Daoy (cell line): ENCODE data around the gene OGFOD1. TPM values are rescaled to one million over a fixed set of nuclear protein-coding genes. Genes with fewer than 3 reads are reported as not detected.

Source experiments
- DNase-seq: peaks from one replicate; pipeline ENCODE4 v3.0.0-alpha.2; 2015; ENCODE audit warnings: low read depth
- total RNA-seq: library from RNA; depleted of rRNA; stranded (reverse); fragments of >200 nt; shearing (Covaris generic); gene quantifications from 2 replicates; pipeline ENCODE4 v1.2.3, GENCODE V29; 2014; rRNA removed

OGFOD1 gene
- 61.5 and 152 TPM in 2 replicates for total RNA-seq

DNA sequence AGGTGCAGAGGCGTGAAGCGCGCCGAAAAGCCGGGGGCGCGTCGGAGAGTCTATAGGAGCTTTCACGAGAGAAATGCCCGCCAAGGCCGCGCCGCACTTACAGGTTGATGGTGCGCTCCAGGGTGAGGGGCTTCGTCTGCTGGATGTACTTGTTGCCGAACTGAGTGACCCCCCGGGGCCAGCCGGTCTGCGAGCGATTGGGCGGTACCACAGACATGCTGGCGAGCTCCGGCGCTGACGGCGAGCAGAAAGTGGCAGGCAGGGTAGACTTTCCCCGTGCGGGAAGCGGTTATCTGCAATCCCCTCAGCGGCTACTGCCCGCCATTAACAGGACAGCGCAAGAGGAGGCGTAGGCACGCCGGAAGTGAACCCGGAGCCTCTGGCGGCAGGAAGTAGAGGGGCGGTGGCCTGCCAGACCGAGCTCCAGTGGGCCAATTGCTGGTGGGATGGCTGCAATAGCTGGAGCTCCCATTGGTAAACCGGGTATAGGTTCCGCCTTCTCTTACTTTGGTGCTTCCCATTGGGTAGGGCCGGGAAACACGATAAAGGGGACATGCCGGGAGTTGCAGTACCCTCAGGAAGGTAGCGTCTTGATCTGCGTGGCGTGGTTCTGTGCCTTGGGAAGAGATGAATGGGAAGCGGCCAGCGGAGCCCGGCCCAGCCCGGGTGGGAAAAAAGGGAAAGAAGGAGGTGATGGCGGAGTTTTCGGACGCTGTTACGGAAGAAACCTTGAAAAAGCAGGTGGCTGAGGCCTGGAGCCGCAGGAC is at the start of gene OGFOD1, which contains the start of gene NUDT21:
Gene OGFOD1, plus strand, starts transcription at position 569 of the 767 bp plus-strand sequence. Its CDS starts 59 bp downstream, at position 628.
Gene NUDT21, minus strand, starts transcription at position 347 of the 767 bp plus-strand sequence. Its CDS starts 130 bp downstream, at position 217.
- DNase-seq, result peak; percentile 96

DNA sequence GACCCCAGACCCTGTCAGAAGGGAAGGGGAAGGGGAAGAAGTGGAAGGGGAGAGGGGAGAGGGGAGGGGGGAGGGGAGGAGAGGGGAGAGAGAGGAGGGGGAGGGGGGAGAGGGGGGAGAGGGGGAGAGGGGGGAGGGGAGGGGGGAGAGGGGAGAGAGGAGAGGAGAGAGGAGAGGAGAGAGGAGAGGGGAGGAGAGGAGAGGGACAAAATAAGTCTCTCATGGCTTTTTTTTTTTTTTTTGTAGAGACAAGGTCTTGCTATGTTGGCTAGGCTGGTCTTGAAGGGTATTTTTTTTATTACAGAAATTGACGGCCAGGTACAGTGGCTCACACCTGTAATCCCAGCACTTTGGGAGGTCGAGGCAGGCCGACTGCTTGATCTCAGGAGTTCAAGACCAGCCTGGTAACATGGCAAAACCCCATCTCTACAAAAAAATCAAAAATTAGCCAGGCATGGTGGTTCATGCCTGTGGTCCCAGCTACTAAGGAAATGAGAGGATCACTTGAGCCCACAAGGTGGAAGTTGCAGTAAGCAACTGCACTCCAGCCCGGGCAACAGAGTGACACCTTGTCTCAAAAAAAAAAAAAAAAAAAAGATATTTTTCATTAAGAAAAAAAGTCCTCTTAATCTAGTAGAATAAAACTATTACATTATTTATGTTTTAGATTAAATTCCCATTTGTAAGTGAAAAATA is 45.2 kb upstream of the OGFOD1 start:
- DNase-seq, result no peak

DNA sequence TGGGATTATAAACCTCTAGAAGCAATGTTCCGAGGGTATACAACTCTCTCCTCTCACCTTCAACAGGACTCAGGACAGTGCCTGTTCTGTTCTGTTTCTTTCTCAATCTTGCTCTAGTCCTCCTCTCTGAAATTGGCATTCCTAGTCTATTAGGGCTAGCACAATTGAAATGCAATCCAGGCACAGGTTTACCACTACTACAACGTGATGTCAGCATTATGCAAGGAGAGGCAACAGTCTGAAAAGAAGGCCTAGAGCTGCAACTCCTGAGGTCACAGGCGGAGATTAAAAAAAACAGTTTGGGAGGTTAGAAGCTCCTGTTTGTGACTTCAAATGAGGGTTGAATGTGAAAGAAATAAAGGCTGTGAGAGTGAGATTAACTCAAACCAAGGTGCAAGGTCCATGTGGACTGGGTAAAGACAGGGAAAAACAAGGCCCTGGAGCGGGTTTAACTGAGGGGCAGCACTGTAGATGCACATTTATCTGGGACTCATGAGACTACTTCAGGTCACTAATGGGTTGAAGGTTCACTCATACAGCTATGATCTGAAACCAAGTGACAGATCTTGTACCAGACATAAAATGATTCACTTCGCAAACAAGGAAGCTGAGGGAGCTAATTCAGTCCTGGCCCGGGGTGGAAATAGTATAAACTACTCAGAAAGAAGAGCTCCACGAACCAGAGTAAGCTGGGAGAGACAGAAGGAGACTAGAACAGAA is 42.8 kb upstream of the OGFOD1 start:
- DNase-seq, result no peak

DNA sequence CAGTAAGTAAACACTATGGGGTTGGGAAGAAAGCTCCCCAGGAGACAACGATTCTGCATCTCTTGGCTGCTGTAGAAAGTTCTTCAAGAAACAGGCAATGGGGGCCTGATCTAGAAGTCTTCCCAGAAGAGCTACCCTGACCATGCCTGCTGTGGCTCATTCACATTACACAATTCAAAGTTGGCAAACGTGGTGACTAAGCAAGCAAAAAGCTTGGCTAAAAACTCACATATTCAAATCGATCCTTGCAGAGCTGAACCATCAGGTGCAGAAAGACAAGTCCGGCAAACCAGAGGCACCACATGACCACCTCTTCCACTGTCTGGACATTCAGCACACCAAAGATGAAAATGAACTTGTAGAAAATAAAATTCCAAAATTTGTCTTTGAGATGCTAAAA is 42.2 kb upstream of the OGFOD1 start:
- no peak for DNase-seq

DNA sequence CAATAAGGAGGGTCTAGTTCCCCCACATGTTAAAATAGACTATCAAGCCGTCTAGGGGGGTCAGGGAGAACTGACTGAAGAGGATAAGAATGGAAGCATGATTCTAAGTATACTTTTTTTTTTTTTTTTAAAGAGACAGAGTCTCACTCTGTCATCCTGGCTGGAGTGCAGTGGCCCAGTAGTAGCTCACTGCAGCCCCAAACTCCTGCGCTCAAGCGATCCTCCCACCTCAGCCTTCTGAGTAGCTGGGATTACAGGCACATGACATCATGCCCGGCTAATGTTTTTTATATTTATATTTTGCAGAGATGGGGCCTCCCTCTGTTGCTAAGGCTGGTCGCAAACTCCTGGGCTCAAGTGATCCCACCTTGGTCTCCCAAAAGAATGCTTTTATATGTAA is 40.2 kb upstream of the OGFOD1 start:
- no peak for DNase-seq

DNA sequence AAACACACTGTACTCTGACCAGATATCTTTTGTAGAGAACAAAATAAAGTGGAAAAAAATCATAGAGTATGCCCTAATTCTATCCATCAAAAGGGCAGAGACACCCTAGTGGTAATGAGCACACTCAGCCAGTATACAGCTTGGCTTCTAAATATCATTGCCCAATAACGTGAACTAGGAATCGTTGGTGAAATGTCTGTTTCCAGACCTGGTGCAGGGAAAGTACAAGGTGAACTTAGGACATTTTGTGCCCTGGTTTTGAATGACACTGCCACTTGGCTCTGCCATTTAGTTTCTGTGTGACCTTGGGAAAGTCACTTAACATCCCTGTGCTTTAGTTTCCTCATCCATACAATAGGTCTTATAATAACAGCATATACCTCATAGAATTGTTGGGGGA is 39.7 kb upstream of the OGFOD1 start:
- no peak for DNase-seq

DNA sequence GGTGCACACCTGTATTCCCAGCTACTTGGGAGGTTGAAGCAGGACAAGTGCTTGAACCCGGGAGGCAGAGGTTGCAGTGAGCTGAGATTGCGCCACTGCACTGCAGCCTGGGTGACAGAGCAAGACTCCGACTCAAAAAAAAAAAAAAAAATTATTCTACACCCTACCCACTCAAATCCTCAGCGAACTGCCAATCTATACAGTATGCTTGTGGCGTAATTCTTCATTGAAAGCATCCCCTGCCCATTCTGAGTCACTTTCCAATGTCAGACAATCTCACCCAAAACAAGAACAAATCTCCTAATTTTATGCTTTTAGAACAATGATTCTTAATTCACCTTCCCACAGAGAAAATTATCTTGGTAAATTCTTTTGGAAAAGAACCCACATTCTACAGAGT is 38.0 kb upstream of the OGFOD1 start:
- no peak for DNase-seq

DNA sequence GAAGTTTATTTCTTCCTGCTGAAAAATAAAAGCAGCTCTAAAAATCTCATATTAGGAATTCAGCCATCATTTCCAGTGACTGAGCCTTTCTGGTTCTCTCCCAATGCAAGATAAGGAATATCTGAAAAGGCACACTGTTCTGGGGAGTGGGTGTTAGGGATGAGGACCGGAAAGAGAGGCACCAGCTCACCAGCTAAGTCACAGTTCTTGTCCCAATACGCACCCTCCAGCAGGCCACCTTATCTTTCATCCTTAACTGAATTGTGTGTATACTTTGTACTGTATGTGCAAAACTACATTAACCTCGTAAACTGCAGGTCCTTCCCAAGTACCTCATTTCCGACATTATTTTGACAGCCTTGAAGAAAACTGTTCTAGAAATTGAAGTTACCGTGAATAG is 37.0 kb upstream of the OGFOD1 start:
- DNase-seq, result no peak

DNA sequence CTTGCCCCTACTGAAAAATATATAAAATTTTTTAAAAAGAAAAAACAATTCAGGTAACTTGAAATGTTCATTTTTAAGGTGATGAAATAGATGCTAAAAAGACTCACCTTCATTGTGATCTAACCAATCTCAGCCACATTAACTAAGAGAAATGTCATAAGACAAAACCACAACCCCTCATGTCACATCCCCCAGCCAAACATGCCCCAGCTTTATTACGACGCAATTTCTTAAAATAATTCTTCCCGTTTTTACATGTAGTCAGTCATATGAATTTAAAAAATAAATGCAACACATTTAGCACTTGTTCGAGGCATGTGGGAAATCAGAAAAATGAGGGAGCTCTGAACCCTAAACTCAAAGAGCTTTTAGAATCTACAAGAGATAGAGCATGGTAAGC is 35.5 kb upstream of the OGFOD1 start:
- DNase-seq, result no peak

DNA sequence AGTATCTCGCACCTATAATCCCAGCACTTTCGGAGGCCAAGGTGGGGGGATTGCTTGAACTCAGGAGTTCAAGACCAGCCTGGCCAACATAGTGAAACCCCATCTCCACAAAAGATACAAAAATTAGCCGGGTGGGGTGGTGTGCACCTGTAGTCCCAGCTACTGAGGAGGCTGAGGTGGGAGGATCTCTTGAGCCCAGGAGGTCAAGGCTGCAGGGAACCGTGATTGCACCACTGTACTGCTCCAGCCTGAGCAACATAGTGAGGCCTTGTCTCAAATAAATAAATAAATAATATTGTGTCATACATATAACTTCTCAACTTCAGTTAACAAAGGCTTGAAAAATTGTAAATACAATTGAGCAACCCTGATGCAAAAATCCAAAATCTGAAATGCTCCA is 34.2 kb upstream of the OGFOD1 start:
- no peak for DNase-seq

DNA sequence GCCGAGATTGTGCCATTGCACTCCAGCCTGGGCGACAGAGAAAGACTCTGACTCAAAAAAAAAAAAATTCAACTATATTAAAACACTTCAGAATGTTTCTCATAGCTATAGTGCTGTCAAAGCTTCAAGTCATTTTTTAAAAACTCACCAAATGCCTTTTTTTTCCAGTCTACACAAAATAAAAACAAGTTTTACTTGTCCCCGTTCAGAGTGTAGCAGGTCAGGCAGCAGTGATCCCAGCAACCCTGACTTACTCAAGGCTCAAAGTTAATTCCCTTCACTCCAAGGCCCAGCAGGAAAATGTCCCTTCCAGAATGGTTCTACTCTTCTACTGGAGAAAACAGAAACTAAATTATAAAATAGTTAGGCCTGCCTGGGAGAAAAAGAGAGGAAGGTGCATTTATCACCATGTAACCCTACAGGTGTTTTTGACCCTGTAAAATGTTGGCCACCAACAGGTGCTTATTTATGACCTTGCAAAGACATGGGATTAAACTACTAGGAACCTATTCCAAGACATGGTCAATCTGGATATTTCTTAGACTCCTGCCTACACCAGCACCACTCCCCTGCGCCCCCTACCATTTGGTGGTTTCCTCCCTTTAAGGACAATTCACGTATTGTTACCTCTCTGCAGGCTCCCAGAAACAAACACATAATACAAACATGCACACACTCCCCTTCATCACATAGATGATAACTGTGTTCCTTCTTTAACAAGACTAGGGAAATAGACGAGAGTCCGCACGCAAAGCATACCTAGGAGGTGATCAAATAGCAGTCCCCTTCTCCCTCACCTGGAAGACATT is 31.4 kb upstream of the OGFOD1 start:
- no peak for DNase-seq

DNA sequence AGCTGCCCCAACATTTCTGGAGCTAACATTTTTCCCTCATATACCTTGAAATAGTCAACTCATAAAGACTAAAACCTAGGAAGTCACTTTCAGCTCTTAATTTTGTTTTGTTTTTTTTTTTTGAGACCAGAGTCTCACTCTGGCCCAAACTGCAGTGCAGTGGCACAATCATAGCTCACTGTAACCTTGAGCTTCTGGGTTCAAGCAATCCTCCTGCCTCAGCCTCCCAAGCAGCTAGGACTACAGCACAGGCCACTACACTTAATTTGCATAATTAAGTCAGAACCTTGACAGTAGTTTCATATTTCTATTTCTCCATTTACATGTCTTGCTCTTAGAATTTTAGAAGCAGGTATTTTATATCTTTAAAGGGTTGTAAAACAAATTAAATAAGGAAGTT is 30.7 kb upstream of the OGFOD1 start:
- no peak for DNase-seq

DNA sequence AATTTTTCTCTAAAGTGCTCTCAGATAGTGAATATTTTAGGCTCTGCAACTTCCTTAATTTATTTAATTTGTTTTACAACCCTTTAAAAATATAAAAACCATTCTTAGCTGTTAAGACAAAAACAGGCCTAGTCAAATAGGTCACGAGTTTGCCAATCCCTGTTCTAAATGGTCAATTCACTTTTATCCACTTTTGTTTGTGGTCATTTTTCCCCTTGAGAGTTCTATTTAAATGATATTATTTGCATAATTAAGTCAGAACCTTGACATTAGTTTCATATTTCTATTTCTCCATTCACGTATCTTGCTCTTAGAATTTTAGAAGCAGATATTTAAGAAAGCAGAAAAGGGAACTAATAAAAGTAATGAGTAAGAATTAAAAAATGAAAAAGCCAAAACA is 30.0 kb upstream of the OGFOD1 start:
- no peak for DNase-seq

DNA sequence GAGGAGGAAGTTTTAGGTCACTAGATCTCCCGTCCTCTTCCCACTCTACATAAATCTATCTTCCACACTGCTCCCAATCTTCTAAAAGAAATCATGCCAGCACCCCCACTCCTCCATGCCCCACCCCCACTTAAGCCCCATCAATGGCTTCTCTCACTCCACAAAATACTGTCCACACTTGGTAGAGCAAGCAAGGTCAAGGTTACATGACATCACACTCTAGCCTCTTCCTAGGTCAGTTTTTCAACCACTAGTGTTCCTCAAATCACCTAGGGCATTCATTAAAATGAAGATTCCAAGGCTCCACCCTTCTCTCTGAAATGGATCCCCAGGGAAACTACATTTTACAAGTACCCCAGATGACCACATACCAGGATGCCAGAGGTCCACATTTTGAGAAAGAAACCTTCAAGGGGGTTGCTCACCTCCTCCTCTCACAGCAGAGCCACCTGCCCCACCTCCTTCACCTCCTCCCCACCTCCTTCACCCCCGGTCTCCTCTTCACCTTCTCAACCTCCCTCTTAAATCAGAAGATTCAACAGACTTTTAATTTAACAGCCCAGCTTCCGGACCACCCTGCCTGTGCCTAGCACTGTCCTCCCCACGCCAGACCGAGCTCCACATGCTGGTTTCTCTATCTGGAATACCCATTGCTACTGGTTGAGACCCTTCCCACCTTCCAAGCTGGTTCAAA is 29.2 kb upstream of the OGFOD1 start:
- no peak for DNase-seq

DNA sequence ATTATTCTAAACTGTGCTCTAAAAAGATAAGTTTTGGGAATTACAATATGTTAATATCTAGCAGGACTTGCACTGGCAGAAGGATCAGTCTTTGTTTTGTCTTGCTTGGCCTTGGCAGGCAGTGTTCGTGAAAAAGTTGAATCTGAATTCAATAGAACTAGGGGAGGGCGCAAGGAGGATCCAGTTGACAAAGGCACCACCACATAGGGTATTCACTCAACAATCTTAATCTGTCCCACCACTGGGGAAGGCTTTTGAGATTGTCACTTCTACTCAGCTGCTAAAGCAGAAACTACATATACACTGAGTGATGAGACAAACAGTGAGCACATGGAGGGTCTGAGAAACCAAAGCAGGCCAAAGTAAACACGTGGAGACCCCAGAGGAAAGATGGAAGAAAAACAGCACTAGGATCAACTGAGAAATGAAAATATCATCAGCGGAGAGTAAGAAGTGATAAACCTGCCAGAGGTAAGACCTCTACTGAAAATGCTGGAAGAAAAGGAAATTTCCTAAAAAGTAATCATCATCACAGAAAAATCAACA is 28.4 kb upstream of the OGFOD1 start:
- no peak for DNase-seq

DNA sequence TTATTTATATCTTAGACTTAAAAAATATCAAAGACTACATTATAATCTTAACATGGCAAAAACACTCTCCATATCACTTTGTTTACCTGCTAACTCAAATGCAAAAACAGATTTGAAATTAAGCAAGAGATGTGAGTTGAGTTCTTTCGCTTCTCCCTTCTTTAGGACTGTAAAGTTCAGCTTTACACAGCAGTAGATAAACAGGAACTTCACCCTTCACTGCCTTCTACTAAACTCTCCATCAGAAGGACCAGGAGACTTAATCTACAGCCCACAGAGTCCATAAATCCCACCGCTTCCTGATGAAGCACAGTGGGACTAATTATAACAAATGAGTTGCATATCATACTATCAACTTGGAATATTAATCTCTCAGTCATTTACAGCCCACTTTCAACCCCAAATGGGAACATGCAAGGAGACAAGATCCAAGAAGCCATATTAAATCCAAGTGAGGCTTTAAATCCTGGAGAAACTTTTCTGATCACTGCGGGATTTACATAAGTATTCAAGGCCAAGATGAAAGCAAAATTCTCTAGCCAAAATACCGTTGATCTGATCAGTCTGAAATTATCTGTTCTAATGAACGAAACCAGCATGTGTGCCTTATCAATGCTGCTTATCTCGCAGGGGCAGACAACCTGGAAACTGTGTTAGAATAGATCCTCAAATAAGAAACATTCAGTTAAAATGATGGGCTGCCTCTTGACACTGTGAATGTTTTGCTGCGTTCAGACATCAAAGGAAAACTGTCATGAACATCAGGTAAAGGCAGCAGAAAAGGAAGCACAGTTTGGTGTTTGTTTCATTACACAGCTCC is 27.6 kb upstream of the OGFOD1 start:
- DNase-seq, result no peak

DNA sequence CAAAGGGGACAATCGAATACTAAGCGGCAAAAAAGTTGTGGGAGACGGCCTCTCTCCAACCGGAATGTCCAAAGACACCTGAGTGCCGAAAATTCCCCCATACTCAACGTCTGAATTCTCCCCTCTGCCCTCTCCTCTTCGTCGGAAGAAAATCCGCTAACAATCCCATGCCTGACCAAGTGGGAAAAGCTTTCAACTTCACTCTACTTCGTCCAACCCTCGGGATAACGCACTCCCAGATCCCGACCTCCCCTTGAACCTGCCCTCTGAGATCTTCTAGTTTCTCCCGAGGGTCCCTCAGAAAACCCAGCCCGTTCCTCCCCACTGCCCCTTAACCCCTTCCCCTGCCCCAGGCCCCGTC is 27.0 kb upstream of the OGFOD1 start:
- DNase-seq, result no peak

DNA sequence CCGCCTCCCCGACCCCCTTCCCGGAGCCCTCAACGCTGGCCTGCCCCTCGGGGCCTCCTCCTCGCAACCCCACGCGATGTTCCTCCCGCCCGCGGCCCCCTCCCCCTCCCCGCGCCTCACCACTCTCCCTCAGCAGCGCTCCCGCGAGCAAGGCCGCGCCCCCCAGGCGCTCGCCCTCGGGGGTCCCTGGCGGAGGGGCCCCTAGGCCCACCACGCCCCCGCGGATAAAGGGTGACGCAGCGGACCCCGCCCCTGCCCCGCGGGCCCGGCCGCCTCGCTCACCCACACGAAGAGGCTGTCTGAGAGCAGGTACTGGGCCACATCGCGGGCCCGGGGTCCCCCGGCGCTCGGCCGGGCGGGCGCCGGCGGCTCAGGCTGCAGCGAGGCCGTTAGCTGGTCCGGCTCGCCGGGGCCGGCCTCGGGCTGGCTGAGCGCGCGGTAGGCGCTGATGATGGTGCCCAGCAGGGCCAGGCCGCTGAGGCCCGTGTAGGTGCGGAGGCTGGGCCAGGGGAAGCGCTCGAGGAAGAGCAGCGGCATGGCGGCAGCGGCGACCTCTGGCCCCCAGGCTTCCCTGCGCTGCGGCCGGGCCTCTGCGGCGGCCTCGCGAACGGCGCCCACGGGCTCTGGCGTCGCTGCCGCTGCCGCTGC is 26.4 kb upstream of the OGFOD1 start:
- no peak for DNase-seq

DNA sequence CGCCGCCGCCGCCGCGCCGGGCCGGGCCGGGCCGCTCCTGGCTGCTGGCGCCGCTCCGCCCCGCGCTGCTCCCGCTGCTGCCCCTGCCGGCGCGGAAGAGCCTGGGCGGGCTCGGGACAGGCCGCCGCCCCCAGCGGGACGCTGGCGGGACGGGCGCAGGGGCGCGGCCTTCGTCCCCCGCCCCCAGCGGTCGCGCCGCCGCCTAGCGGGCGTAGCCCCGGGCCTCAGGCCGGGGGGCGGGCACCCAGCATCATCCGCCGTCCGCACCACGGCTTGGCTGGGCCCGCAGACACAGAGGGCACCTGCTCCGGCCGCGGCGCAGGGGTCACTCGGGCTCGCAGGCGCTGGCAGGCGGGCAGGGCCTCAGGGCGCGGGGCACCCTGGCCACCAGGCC is 25.9 kb upstream of the OGFOD1 start, which contains the start of gene AMFR:
Gene AMFR, minus strand, starts transcription at position 107 of the 394 bp plus-strand sequence. CDS start 218 bp downstream, outside the sequence.
- peak; percentile 86 for DNase-seq
